Measurements from ENCODE around the gene GRAMD1B.
"Not testable (repeated sequence)": the region's sequence is repeated elsewhere in the genome, so short reads cannot be mapped to it uniquely, and the experiment has no call there.

The GRAMD1B gene

DNA sequence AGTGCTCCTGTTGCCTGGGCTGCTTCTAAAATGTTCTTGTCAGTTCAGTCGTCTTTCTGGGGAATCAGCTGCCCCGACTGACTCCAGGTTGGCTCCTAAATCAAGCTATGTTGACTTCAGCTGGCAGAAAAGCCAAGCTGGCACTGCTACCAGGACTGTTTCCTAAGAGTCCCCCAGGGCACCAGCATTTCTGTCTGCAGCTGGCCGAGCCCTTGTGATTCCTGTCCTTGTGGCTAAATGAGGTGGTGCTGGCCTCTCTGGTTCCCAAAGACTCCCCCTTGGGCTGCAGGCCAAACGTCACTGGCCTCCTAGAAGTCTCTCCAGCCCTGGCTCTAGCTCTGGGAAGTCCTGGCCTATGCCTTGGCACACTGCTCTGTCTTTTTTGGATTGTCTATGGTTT is 31.1 kb downstream of the GRAMD1B start:
- Histone ChIP-seq H3F3A (ENCODE audit: control insufficient read depth, insufficient read depth) (no peaks in the 10 kb centered on the region), H3K79me2 (ENCODE audit: control insufficient read depth, low read length) (no peaks in the 10 kb centered on the region), H3K9me2 (replicated peaks; ENCODE audit: control insufficient read depth, low read length) (no peaks in the 10 kb centered on the region), H3K4me2 (ENCODE audit: low read length) (no peak overlapping the region), H4K20me1 (ENCODE audit: control insufficient read depth, insufficient read depth, low read depth, low read length) (no peaks in the 10 kb centered on the region), H3K4me1 (ENCODE audit: control insufficient read depth, low read length) (peaks cover 6% of the 10 kb centered on the region), H3K9me3 (ENCODE audit: control insufficient read depth, insufficient read depth, low read length) (no peaks in the 10 kb centered on the region), H3K36me3 (ENCODE audit: control insufficient read depth, low read length) (no peaks in the 10 kb centered on the region), H3K27me3 (ENCODE audit: control insufficient read depth, low read length) (no peaks in the 10 kb centered on the region), H3K27ac (ENCODE audit: low read depth, low read length) (no peak overlapping the region), H3K4me3 (ENCODE audit: low read length) (no peak overlapping the region)
- TF ChIP-seq CTCF (IDR thresholded peaks at IDR 0.05; ENCODE audit: low read depth, low read length, poor library complexity, severe bottlenecking) (no peak), EZH2phosphoT487 (IDR thresholded peaks at IDR 0.05; ENCODE audit: borderline replicate concordance, low read length) (no peak)

GRCh38 chr11:123465667-123466066 is 35.6 kb downstream of the GRAMD1B start:
- not testable (repeated sequence) for H3K9me2 ChIP-seq (replicated peaks; ENCODE audit: control insufficient read depth, low read length); H3K4me2 ChIP-seq (ENCODE audit: low read length); H3K27me3 ChIP-seq (ENCODE audit: control insufficient read depth, low read length); H3F3A ChIP-seq (ENCODE audit: control insufficient read depth, insufficient read depth); H3K9me3 ChIP-seq (ENCODE audit: control insufficient read depth, insufficient read depth, low read length); H3K79me2 ChIP-seq (ENCODE audit: control insufficient read depth, low read length); H3K27ac ChIP-seq (ENCODE audit: low read depth, low read length); H3K4me1 ChIP-seq (ENCODE audit: control insufficient read depth, low read length); H3K36me3 ChIP-seq (ENCODE audit: control insufficient read depth, low read length); H3K4me3 ChIP-seq (ENCODE audit: low read length); H4K20me1 ChIP-seq (ENCODE audit: control insufficient read depth, insufficient read depth, low read depth, low read length)

DNA sequence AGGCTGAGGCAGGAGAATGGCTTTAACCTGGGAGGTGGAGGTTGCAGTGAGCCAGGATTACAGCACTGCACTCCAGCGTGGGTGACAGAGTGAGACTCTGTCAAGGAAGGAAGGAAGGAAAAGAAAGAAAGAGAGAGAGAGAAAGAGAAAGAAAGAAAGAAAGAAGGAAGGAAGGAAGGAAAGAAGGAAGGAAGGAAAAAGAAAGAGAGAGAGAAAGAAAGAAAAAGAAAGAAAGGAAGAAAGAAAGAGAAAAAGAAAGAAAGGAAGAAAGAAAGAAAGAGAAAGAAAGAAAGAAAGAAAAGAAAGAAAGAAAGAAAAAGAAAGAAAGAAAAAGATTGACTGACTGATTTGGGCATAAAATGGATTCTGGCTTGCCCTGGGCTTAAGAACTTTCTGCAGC is 36.1 kb downstream of the GRAMD1B start:
- H4K20me1 ChIP-seq (ENCODE audit: control insufficient read depth, insufficient read depth, low read depth, low read length); H3K79me2 ChIP-seq (ENCODE audit: control insufficient read depth, low read length); H3K9me3 ChIP-seq (ENCODE audit: control insufficient read depth, insufficient read depth, low read length); H3K27me3 ChIP-seq (ENCODE audit: control insufficient read depth, low read length); H3K4me2 ChIP-seq (ENCODE audit: low read length); H3K36me3 ChIP-seq (ENCODE audit: control insufficient read depth, low read length); H3F3A ChIP-seq (ENCODE audit: control insufficient read depth, insufficient read depth); H3K27ac ChIP-seq (ENCODE audit: low read depth, low read length); H3K4me1 ChIP-seq (ENCODE audit: control insufficient read depth, low read length); H3K9me2 ChIP-seq (replicated peaks; ENCODE audit: control insufficient read depth, low read length); H3K4me3 ChIP-seq (ENCODE audit: low read length): not testable (repeated sequence)

DNA sequence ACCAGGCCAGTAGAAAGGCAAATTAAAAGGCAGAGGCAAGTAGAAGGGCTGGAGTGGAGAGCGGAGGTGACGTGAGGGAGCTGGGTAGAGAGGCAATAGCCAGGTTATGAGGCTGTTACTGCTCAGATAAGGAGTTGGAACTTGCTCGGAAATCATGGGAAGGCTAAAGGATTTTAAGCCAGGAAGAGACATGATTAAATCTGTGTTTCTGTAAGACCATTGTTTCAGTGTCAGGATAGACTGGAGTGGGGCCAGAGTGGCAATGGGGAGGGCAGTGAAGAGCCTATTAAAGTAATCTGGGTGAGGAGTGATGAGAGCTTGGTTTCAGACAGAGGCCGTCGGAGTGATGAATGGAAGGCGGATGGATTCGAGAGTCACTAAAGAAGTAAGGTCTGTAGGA is 39.0 kb downstream of the GRAMD1B start:
- no peaks in the 10 kb centered on the region for H3F3A ChIP-seq (ENCODE audit: control insufficient read depth, insufficient read depth)
- no peaks in the 10 kb centered on the region for H3K9me2 ChIP-seq (replicated peaks; ENCODE audit: control insufficient read depth, low read length)
- no peaks in the 10 kb centered on the region for H3K27me3 ChIP-seq (ENCODE audit: control insufficient read depth, low read length)
- H3K4me1 ChIP-seq (ENCODE audit: control insufficient read depth, low read length) = no peaks in the 10 kb centered on the region
- no peak overlapping the region for H3K27ac ChIP-seq (ENCODE audit: low read depth, low read length)
- H4K20me1 ChIP-seq (ENCODE audit: control insufficient read depth, insufficient read depth, low read depth, low read length) = no peaks in the 10 kb centered on the region
- no peaks in the 10 kb centered on the region for H3K79me2 ChIP-seq (ENCODE audit: control insufficient read depth, low read length)
- no peaks in the 10 kb centered on the region for H3K36me3 ChIP-seq (ENCODE audit: control insufficient read depth, low read length)
- TF ChIP-seq CTCF (IDR thresholded peaks at IDR 0.05; ENCODE audit: low read depth, low read length, poor library complexity, severe bottlenecking) (no peak), EZH2phosphoT487 (IDR thresholded peaks at IDR 0.05; ENCODE audit: borderline replicate concordance, low read length) (no peak)
- H3K9me3 ChIP-seq (ENCODE audit: control insufficient read depth, insufficient read depth, low read length) = no peaks in the 10 kb centered on the region
- H3K4me2 ChIP-seq (ENCODE audit: low read length) = no peak overlapping the region
- no peak overlapping the region for H3K4me3 ChIP-seq (ENCODE audit: low read length)

Measured in DOHH2 (cell line).